PC-9 (cell line): ENCODE measurements around the gene CBFA2T3. TPM values are rescaled to one million over a fixed set of nuclear protein-coding genes. Genes with fewer than 3 reads are reported as not detected.

Experiments used
- BruUV-seq: library from RNA; stranded (reverse); fragments of 400-500 nt; replicated peaks from 2 replicates; lab custom pipeline; 2021; lab: Mats Ljungman, UMichigan
- CTCF ChIA-PET: fragments of 300-600 bp; sonication (Branson Sonifier 250); formaldehyde crosslinking; loops from one replicate; lab custom pipeline; 2022; ENCODE audit warnings: antibody characterized with exemption; lab: Charles Lee
- POLR2A ChIA-PET: fragments of 300-600 bp; sonication (Branson Sonifier 250); formaldehyde crosslinking; loops from one replicate; lab custom pipeline; 2022; ENCODE audit warnings: antibody characterized with exemption; ENCODE audit not compliant: unreplicated experiment; lab: Charles Lee
- DNase-seq, 2 experiments: peaks; one replicate each; pipeline versions ENCODE4 v3.0.0 to v3.0.0-alpha.2; 2015 to 2022; ENCODE audit warnings: mixed read lengths in 1 of 2
- H2AFZ ChIP-seq: fragments of 200-600 bp; sonication (generic); 2 replicates; pipeline ENCODE4 v1.8.1; 2017; ENCODE audit warnings: antibody characterized with exemption
- H3F3A ChIP-seq: fragments of 200-600 bp; sonication (generic); 2 replicates; pipeline ENCODE4 v1.8.1; 2017; ENCODE audit warnings: antibody characterized with exemption, mild to moderate bottlenecking, low read depth; ENCODE audit not compliant: insufficient read depth
- H3K27ac ChIP-seq: fragments of 200-600 bp; sonication (generic); 2 replicates; pipeline ENCODE4 v1.6.1; 2016; ENCODE audit warnings: mixed run types
- H3K27me3 ChIP-seq: fragments of 200-600 bp; sonication (generic); 2 replicates; pipeline ENCODE4 v1.6.1; 2016; ENCODE audit warnings: low read depth, mixed run types; ENCODE audit not compliant: insufficient read depth
- H3K36me3 ChIP-seq: fragments of 200-600 bp; sonication (generic); 2 replicates; pipeline ENCODE4 v1.6.1; 2016; ENCODE audit warnings: low read depth, mixed run types
- H3K4me1 ChIP-seq: fragments of 200-600 bp; sonication (generic); replicated peaks from 2 replicates; pipeline ENCODE4 v1.6.1; 2016; ENCODE audit warnings: mixed run types; ENCODE audit not compliant: insufficient read depth
- H3K4me2 ChIP-seq: fragments of 200-600 bp; sonication (generic); 2 replicates; pipeline ENCODE4 v1.6.1; 2017; ENCODE audit warnings: mixed run types
- H3K4me3 ChIP-seq: fragments of 200-600 bp; sonication (generic); 2 replicates; pipeline ENCODE4 v1.6.1; 2016; ENCODE audit warnings: mixed run types
- H3K79me2 ChIP-seq: fragments of 200-600 bp; sonication (generic); 2 replicates; pipeline ENCODE4 v1.6.1; 2017; ENCODE audit warnings: low read depth, mixed run types
- H3K9me2 ChIP-seq: fragments of 200-600 bp; sonication (generic); 2 replicates; pipeline ENCODE4 v1.8.1; 2017; ENCODE audit warnings: mild to moderate bottlenecking; ENCODE audit not compliant: insufficient read depth
- H3K9me3 ChIP-seq: fragments of 200-600 bp; sonication (generic); 2 replicates; pipeline ENCODE4 v1.8.1; 2016; ENCODE audit warnings: low read depth; ENCODE audit not compliant: insufficient read depth
- H4K20me1 ChIP-seq: fragments of 200-600 bp; sonication (generic); 2 replicates; pipeline ENCODE4 v1.8.1; 2017; ENCODE audit not compliant: insufficient read depth
- CTCF ChIP-seq: fragments of 200-600 bp; sonication (generic); conservative IDR thresholded peaks from 2 replicates; pipeline ENCODE4 v1.6.1; 2017; ENCODE audit warnings: mixed run types, antibody characterized with exemption, mild to moderate bottlenecking, moderate library complexity
- EZH2 ChIP-seq: fragments of 200-600 bp; sonication (generic); IDR thresholded peaks from 2 replicates; pipeline ENCODE4 v1.8.0; 2017; ENCODE audit warnings: antibody characterized with exemption, low read depth
- intact Hi-C: fragments of 100-400 bp; cut with micrococcal nuclease; formaldehyde crosslinking; loops from one replicate; pipeline ENCODE4 v1.10.0; 2022; ENCODE audit not compliant: unreplicated experiment
- total RNA-seq: library from RNA; stranded (reverse); gene quantifications from 2 replicates; pipeline ENCODE4 v1.2.3, GENCODE V29; 2021

The CBFA2T3 gene
- total RNA-seq, 1 experiment from 2014 or later: 1.0 TPM

DNA sequence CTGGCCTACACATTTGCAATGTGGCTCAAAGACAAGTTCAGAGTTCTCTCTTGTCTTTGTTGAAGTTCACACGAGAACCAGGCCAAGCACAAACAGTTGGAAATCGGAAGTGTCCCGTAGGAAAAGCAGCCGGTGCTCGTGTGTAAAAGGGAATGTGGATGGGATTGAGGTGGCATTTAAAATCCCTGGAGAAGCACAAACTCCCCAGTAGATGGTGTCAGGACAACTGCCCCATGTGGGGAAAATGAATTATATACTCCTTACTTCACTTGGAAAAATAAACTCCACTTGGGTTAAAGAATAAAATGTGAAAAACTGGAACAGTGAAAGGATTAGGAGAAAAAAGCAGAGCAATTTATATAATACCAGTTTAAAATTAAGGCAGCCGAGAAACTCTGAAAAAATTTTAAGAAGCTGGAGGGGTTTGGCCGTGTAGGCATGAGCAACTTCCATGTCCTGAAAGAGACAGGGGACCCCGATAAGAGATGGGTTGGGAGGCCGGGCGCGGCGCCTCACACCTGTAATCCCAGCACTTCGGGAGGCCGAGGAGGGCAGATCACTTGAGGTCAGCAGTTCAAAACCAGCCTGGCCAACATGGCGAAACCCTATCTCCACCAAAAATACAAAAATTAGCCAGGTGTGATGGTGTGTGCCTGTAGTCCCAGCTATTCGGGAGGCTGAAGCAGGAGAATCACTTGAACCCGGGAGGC, 28.1 kb downstream of the CBFA2T3 start:
- DNase-seq: no peak
- Histone ChIP-seq H3K9me3 (no peaks in the 10 kb centered on the region), H3K4me2 (no peak overlapping the region), H3K9me2 (no peaks in the 10 kb centered on the region), H3K36me3 (no peaks in the 10 kb centered on the region), H3F3A (no peaks in the 10 kb centered on the region), H3K27me3 (peaks cover 32% of the 10 kb centered on the region), H3K27ac (no peak overlapping the region), H4K20me1 (no peaks in the 10 kb centered on the region), H2AFZ (no peak overlapping the region), H3K4me1 (no peaks in the 10 kb centered on the region), H3K4me3 (no peak overlapping the region), H3K79me2 (no peaks in the 10 kb centered on the region)
- intact Hi-C loops: no loop called here
- CTCF ChIA-PET: interaction anchor here (0.7 kb wide), 1 partner anchor 211 kb away, joined by 3 read pairs; no protein-coding TSS in a partner anchor
- TF ChIP-seq EZH2 (no peak), CTCF (no peak; the same call in 1 of the 2 replicates)
- BruUV-seq: no TSS peak
- POLR2A ChIA-PET: no interaction called here

GRCh38 chr16:88945473-88945872, 31.5 kb downstream of the CBFA2T3 start:
- ChIA-PET CTCF (no interaction called here), POLR2A (no interaction called here)
- Histone ChIP-seq H2AFZ (no peak overlapping the region), H4K20me1 (no peaks in the 10 kb centered on the region), H3K4me3 (no peak overlapping the region), H3K79me2 (no peaks in the 10 kb centered on the region), H3F3A (no peaks in the 10 kb centered on the region), H3K4me1 (no peaks in the 10 kb centered on the region), H3K9me3 (no peaks in the 10 kb centered on the region), H3K9me2 (no peaks in the 10 kb centered on the region), H3K4me2 (no peak overlapping the region), H3K36me3 (no peaks in the 10 kb centered on the region), H3K27ac (no peak overlapping the region), H3K27me3 (peaks cover 49% of the 10 kb centered on the region)
- no peak for TF ChIP-seq EZH2
- no peak for TF ChIP-seq CTCF
- no peak for DNase-seq
- no TSS peak for BruUV-seq
- intact Hi-C loops: no loop called here

DNA sequence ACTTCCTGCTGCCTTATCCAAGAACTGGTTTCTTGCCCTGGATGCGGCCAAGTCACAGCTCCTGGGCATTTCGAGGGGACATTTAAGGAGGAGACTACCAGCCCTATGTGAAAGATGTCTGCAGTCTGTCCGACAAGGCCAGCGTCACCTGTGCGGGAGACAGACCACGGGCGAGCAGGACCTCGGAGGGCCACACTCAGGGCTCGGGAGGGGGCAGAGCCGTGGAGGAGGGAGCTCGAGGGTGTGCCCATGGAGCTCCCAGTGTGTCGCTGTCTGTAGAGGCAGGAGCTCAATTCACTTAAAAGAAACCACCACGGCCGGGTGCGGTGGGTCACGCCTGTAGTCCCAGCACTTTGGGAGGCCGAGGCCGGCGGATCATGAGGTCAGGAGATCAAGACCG, 33.3 kb downstream of the CBFA2T3 start:
- Histone ChIP-seq H3K27me3 (peaks cover 49% of the 10 kb centered on the region), H3K79me2 (no peaks in the 10 kb centered on the region), H3K27ac (no peak overlapping the region), H4K20me1 (no peaks in the 10 kb centered on the region), H3K9me3 (no peaks in the 10 kb centered on the region), H3K36me3 (no peaks in the 10 kb centered on the region), H3K4me2 (no peak overlapping the region), H3F3A (no peaks in the 10 kb centered on the region), H3K4me1 (no peaks in the 10 kb centered on the region), H3K4me3 (no peak overlapping the region), H2AFZ (no peak overlapping the region), H3K9me2 (no peaks in the 10 kb centered on the region)
- ChIA-PET CTCF (interaction anchor here (0.6 kb wide), 1 partner anchor 97 kb away, joined by 6 read pairs; no protein-coding TSS in a partner anchor), POLR2A (interaction anchor here (0.5 to 0.6 kb wide), 3 partner anchors 156 to 929 kb away, joined by 3 to 20 read pairs (median 4); partner anchors contain the start of gene TCF25)
- intact Hi-C loops: loop anchor here (5.0 kb wide), 1 partner anchor 224 kb away; no protein-coding TSS in a partner anchor
- no TSS peak for BruUV-seq
- no peak for TF ChIP-seq EZH2
- no peak for TF ChIP-seq CTCF
- DNase-seq: no peak
